Measurements from ENCODE around the gene FARP1. TPM values are rescaled to one million over a fixed set of nuclear protein-coding genes. Genes with fewer than 3 reads are reported as not detected.

Gene FARP1
- total and polyA plus RNA-seq, 10 of the 15 experiments (the other 5 are each of a cell fraction or from before 2014, with no cell fraction given) = 0.17 to 6.9 (median 0.68) TPM

- in situ Hi-C loops (cut with MboI) = no loop called here
Measured at GRCh38 chr13:98270819-98271218, 127.9 kb downstream of the FARP1 start.

More at GRCh38 chr13:98270819-98271218, 127.9 kb downstream of the FARP1 start:
- ChIA-PET SMC1A (ENCODE audit: uncharacterized antibody, unreplicated experiment) (interaction anchor here (0.9 to 1.2 kb wide), 2 partner anchors 20 to 68 kb away, joined by 3 to 4 read pairs; no protein-coding TSS in a partner anchor), CTCF (interaction anchor here (0.9 kb wide), 1 partner anchor 64 kb away, joined by 3 read pairs; no protein-coding TSS in a partner anchor), POLR2A (no interaction called here), RAD21 (ENCODE audit: unreplicated experiment) (no interaction called here)
- Histone ChIP-seq H3K36me3 (ENCODE audit: control insufficient read depth in 2 of 2, insufficient read depth in 2 of 2, low read length in 1 of 2) (no peaks in the 10 kb centered on the region), H3K4me2 (ENCODE audit: control insufficient read depth, insufficient read depth) (no peak overlapping the region), H3K79me2 (ENCODE audit: control insufficient read depth, insufficient read depth, low read length) (no peaks in the 10 kb centered on the region), H3K27me3 (replicated peaks in 1 of 2; ENCODE audit: control insufficient read depth in 2 of 2, insufficient read depth in 2 of 2, low read length in 1 of 2) (no peaks in the 10 kb centered on the region), H3K4me3 (no peak overlapping the region), H3K9ac (ENCODE audit: control insufficient read depth, insufficient read depth, low read length) (no peak overlapping the region), H2AFZ (ENCODE audit: control insufficient read depth, low read depth, low read length) (no peak overlapping the region), H4K20me1 (ENCODE audit: control insufficient read depth, insufficient read depth) (no peaks in the 10 kb centered on the region), H3K27ac (ENCODE audit: control insufficient read depth, insufficient read depth) (no peak overlapping the region), H3K4me1 (ENCODE audit: control insufficient read depth, insufficient read depth, low read length) (peaks cover 6% of the 10 kb centered on the region), H3K9me3 (replicated peaks; ENCODE audit: control insufficient read depth, insufficient read depth, low read length) (no peaks in the 10 kb centered on the region)
- BruUV-seq (replicated peaks) = no TSS peak
- intact Hi-C loops (cut with micrococcal nuclease; ENCODE audit: unreplicated experiment) = no loop called here
- ATAC-seq = no peak
- WGBS (ENCODE audit: insufficient coverage, insufficient replicate concordance, low lambda C conversion rate, missing lambda C conversion rate) = 24% methylated on average over 8 of the region's 9 CpGs
- no peak for DNase-seq (ENCODE audit: low read depth, low spot score)
- no peak for FAIRE-seq
- TF ChIP-seq MAX (IDR thresholded peaks at IDR 0.05; ENCODE audit: low read depth, low read length) = no peak
- TF ChIP-seq ZBTB33 (IDR thresholded peaks at IDR 0.05) = no peak
- TF ChIP-seq KAT2A (conservative IDR thresholded peaks at IDR 0.05; ENCODE audit: control insufficient read depth, low read depth, low read length) = no peak
- no peak for TF ChIP-seq IKZF2 (IDR thresholded peaks at IDR 0.05)
- no peak for TF ChIP-seq GABPA (IDR thresholded peaks at IDR 0.05; ENCODE audit: low read depth)
- TF ChIP-seq GATAD2B (conservative IDR thresholded peaks at IDR 0.05; ENCODE audit: low read depth) = no peak
- TF ChIP-seq MTA3 (IDR thresholded peaks at IDR 0.05; ENCODE audit: borderline replicate concordance, low read length) = no peak
- no peak for TF ChIP-seq IRF3 (IDR thresholded peaks at IDR 0.05)
- no peak for TF ChIP-seq ZSCAN29 (IDR thresholded peaks at IDR 0.05)
- TF ChIP-seq SIN3A (IDR thresholded peaks at IDR 0.05; ENCODE audit: low read depth, low read length) = no peak
- TF ChIP-seq USF2 (IDR thresholded peaks at IDR 0.05; ENCODE audit: borderline replicate concordance, low read depth, low read length) = no peak
- no peak for TF ChIP-seq RELB (IDR thresholded peaks at IDR 0.05; ENCODE audit: low read depth)
- TF ChIP-seq SMC3 (IDR thresholded peaks at IDR 0.05; ENCODE audit: borderline replicate concordance, low read length) = no peak
- no peak for TF ChIP-seq PAX5 (IDR thresholded peaks at IDR 0.05; ENCODE audit: borderline replicate concordance, low read depth, low read length)
- TF ChIP-seq HSF1 (IDR thresholded peaks at IDR 0.05; ENCODE audit: low read depth, low read length) = no peak
- no peak for TF ChIP-seq RELA (IDR thresholded peaks at IDR 0.05; ENCODE audit: borderline replicate concordance, partially characterized antibody)
